GM10248 (cell line): Measurements from ENCODE around the gene B4GALT6.

ENCODE experiments used
- CTCF ChIA-PET: fragments of 300-600 bp; sonication (Branson Sonifier 250); formaldehyde crosslinking; extraction: SDS; loops from one replicate; lab custom pipeline; 2021; ENCODE audit warnings: antibody characterized with exemption; lab: Yijun Ruan, JAX
- POLR2A ChIA-PET: fragments of 350-650 bp; sonication (Branson Sonifier 250); formaldehyde crosslinking; extraction: SDS; loops from one replicate; lab custom pipeline; 2020; ENCODE audit warnings: antibody characterized with exemption; lab: Yijun Ruan, JAX
- DNase-seq: peaks from one replicate; pipeline ENCODE4 v3.0.0; 2012; ENCODE audit errors: extremely low spot score
- TF ChIP-seq, protein P1 (sequence below): IDR thresholded peaks from 2 replicates; pipeline ENCODE4 v1.5.1; 2012; ENCODE audit warnings: mild to moderate bottlenecking, low read depth; ENCODE audit errors: extremely low read depth, missing control alignments, control extremely low read depth

Gene B4GALT6

GRCh38 chr18:31660763-31661162 is 23.6 kb downstream of the B4GALT6 start:
- ChIA-PET CTCF (interaction anchor here (1.0 to 3.0 kb wide), 5 partner anchors 10 to 236 kb away, joined by 3 to 25 read pairs (median 3); no protein-coding TSS in a partner anchor), POLR2A (no interaction called here)
- DNase-seq = no peak
- TF ChIP-seq, protein P1, sequence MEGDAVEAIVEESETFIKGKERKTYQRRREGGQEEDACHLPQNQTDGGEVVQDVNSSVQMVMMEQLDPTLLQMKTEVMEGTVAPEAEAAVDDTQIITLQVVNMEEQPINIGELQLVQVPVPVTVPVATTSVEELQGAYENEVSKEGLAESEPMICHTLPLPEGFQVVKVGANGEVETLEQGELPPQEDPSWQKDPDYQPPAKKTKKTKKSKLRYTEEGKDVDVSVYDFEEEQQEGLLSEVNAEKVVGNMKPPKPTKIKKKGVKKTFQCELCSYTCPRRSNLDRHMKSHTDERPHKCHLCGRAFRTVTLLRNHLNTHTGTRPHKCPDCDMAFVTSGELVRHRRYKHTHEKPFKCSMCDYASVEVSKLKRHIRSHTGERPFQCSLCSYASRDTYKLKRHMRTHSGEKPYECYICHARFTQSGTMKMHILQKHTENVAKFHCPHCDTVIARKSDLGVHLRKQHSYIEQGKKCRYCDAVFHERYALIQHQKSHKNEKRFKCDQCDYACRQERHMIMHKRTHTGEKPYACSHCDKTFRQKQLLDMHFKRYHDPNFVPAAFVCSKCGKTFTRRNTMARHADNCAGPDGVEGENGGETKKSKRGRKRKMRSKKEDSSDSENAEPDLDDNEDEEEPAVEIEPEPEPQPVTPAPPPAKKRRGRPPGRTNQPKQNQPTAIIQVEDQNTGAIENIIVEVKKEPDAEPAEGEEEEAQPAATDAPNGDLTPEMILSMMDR = no peak

DNA sequence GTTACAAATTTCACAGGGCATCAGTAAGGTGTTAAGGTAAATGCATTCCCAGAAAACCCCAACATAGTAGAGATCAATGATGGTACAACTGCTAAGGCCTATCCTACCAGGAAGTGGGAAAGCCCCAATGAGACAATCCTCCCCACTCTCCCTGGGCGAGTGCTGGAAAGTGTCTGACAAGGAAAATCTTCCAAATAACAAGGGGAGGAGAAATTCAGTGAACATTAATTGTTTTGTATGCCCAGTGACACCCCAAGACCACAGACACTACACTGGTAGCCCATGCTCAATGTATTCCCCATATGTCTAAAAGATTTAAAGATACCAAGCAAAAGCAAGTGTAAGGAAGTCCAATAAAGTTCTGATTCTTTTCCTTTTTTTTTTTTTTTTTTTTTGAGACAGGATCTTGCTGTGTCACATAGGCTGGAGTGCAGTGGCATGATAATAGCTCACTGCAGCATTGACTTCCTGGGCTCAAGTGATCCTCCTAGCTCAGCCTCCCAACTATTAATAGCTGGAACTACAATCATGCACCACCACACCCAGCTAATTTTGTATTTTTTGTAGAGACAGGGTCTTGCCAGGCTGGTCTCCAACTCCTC is 24.7 kb downstream of the B4GALT6 start:
- POLR2A ChIA-PET = interaction anchor here (0.7 to 1.6 kb wide), 2 partner anchors 9 to 10 kb away, joined by 5 to 14 read pairs; no protein-coding TSS in a partner anchor
- no peak for DNase-seq
- TF ChIP-seq, protein P1 = no peak
- CTCF ChIA-PET = interaction anchor here (1.3 to 2.4 kb wide), 7 partner anchors 9 to 63 kb away, joined by 3 to 9 read pairs (median 7); partner anchors contain the start of gene B4GALT6

DNA sequence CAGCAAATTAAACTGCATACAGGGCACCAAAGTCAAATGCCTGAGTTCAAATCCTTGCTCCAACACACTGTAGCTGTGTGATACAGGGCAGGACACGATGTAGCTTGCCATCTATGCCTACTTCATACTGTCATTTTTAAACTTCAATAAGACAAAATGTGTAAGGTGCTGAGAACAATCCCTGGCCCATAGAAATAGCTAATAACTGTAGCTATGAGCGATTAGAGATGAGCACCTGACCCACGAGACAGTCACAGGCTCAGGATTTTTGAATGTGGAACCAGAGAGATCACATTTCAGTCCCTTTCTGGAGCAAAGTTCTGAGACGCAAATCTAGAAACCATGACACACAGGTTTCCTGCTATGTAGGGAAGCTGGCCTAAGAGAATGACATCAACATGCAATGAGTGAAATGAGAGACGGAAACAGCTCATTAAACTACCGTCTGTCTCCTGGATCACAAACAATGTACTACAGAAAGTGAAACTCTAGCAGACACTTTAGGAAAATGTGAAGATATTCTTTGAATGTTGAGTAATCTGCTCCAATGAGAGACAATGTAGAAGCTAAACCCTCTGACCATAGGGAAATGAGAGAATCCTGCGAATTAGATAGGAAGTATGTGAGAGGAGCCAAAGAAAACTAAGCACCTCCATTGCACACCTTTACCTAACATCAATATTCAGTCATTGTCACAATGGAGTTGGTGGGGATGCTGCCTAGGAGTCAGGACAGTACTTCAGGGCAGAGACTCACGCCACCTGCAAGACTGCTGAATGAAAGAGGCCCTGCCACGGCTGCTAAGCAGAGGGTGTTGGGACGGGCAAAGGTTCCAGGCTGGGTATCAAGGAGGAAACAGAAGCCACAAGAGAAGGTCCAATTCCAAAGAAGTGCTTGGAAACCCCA is 25.5 kb downstream of the B4GALT6 start:
- peak; percentile 60 for DNase-seq
- POLR2A ChIA-PET = interaction anchor here (0.7 to 1.6 kb wide), 3 partner anchors 8 to 284 kb away, joined by 3 to 14 read pairs (median 4); partner anchors contain the start of gene TRAPPC8

DNA sequence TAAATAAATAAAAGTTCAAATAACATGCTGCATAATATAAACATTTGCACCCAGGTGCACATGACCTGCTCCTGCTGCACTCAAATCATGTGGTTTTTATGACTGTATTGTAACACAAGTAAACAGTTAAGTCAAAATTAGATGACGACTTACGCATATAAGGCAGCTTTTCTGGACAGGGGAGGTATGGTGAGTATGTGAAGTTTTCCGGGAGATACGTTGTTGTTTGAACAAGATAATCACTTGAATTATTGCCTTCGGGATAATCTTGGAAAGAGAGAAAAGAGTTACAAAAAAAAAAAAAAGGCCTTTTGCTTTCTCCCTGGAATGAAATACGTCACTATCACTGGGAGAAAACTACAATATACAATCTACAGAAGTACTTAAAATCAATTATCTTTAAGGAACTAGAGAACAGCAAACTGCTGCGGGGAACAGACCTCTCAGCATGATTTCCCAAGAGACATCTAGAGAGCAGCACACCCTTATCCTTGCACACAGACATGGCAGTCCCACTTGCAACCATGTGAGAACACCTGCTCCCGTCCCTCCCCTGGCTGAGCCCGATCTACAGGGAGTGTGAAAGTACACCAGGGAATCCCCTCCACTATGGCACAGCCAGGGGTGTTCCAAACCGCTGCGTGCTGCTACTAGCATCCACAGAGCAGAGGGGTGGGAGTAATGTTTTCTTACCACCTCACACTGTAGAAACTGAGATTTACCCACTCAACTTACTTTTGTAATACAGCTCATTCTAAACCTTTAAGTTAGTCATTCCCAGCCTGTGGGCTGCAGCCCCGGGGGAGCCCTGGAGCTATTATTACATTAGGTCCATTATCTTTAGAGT is 26.3 kb downstream of the B4GALT6 start:
- TF ChIP-seq, protein P1 = no peak
- ChIA-PET CTCF (interaction anchor here (0.8 to 2.4 kb wide), 18 partner anchors 8 to 102 kb away, joined by 3 to 10 read pairs (median 5); partner anchors contain the start of gene B4GALT6), POLR2A (interaction anchor here (0.7 to 1.6 kb wide), 3 partner anchors 8 to 285 kb away, joined by 3 to 14 read pairs (median 4); partner anchors contain the start of gene TRAPPC8)
- DNase-seq = peak; percentile 62

More for the DNA sequence above, 25.5 kb downstream of the B4GALT6 start:
- CTCF ChIA-PET = interaction anchor here (0.8 to 2.4 kb wide), 16 partner anchors 8 to 103 kb away, joined by 3 to 10 read pairs (median 5); partner anchors contain the start of gene B4GALT6
- TF ChIP-seq, protein P1 = no peak

DNA sequence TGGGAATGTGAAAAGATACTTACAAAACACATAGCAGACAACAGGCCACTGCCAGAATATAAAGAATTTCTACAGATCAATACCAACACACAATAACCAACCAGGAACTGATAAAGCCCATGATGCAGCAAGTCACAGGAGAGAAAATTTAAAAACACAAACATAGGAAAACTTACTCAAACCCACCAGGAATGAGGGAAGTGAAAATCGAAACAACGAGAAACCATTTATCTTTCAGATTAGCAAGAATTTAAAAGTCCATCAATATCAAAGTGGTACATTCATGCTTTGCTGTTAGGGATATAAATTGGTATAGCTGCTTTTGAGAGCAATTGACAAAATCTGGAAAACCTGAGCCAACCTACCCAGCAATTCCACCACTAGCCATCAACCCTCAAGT is 27.6 kb downstream of the B4GALT6 start:
- no peak for DNase-seq
- TF ChIP-seq, protein P1 = no peak
- CTCF ChIA-PET = interaction anchor here (1.1 to 1.8 kb wide), 4 partner anchors 17 to 59 kb away, joined by 3 to 5 read pairs (median 4); partner anchors contain the start of gene B4GALT6
- POLR2A ChIA-PET = no interaction called here
